Vagina (tissue), 2 donors: ENCODE data around the gene HBG1.
"Not testable (repeated sequence)": the region's sequence is repeated elsewhere in the genome, so short reads cannot be mapped to it uniquely, and the experiment has no call there.

Experiments used
- CTCF ChIP-seq, 3 experiments: fragments of 450-650 bp in 2 of 3; fragments of 200-600 bp in 1 of 3; sonication (generic) in 1 of 3; IDR thresholded peaks; one replicate each; pipeline ENCODE4 v1.5.1; 2017 to 2019; ENCODE audit warnings: antibody characterized with exemption in 3 of 3, mild to moderate bottlenecking in 2 of 3, moderate library complexity in 2 of 3
- POLR2A ChIP-seq, 2 donors: fragments of 450-650 bp; IDR thresholded peaks; one replicate each; pipeline ENCODE4 v1.6.1; 2017; ENCODE audit warnings: antibody characterized with exemption in 2 of 2, mild to moderate bottlenecking in 2 of 2, moderate library complexity in 2 of 2
- POLR2AphosphoS5 ChIP-seq, 2 donors: sonication (generic); formaldehyde crosslinking; IDR thresholded peaks; one replicate each; pipeline ENCODE4 v1.9.0; 2017; ENCODE audit warnings: antibody characterized with exemption in 2 of 2, mild to moderate bottlenecking in 2 of 2, low read depth in 1 of 2; ENCODE audit not compliant: insufficient read depth in 1 of 2

DNA sequence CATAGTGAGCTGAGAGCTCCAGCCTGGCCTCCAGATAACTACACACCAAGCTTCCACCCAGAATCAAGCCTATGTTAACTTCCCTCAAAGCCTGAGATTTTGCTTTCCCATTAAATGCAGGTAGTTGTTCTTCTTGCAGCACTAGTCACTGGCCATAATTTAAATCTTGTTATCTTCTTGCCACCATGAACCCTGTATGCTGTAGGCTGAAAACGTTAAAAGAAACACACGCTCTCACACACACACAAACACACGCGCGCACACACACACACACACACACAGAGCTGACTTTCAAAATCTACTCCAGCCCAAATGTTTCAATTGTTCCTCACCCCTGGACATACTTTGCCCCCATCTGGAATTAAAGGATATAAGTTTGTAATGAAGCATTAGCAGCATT lies 3.8 kb upstream of the HBG1 start:
- not testable (repeated sequence) for TF ChIP-seq POLR2A (IDR thresholded peaks at IDR 0.05); POLR2AphosphoS5 (IDR thresholded peaks at IDR 0.05; ENCODE audit: insufficient read depth in 1 of 2, low read depth in 1 of 2); CTCF (IDR thresholded peaks at IDR 0.05)
